Ectodermal cell (in vitro differentiated cells): ENCODE results near the gene BMP2K.
"Not testable (repeated sequence)": the region's sequence is repeated elsewhere in the genome, so short reads cannot be mapped to it uniquely, and the experiment has no call there.

Experiments used
- H3K27ac ChIP-seq: 2 replicates; pipeline ENCODE4 v1.7.0; 2013; ENCODE audit warnings: mild to moderate bottlenecking, low read depth, low read length; ENCODE audit not compliant: insufficient read depth, poor library complexity, severe bottlenecking
- H3K27me3 ChIP-seq: 2 replicates; pipeline ENCODE4 v1.7.0; 2013; ENCODE audit warnings: mild to moderate bottlenecking, low read length; ENCODE audit not compliant: insufficient read depth, control insufficient read depth, poor library complexity, severe bottlenecking
- H3K36me3 ChIP-seq: one replicate; pipeline ENCODE4 v1.7.0; 2013; ENCODE audit warnings: low read length; ENCODE audit not compliant: control insufficient read depth, insufficient read depth
- H3K4me1 ChIP-seq: one replicate; pipeline ENCODE4 v1.7.0; 2013; ENCODE audit warnings: low read length; ENCODE audit not compliant: control insufficient read depth, insufficient read depth
- H3K4me3 ChIP-seq: 2 replicates; pipeline ENCODE4 v1.7.0; 2013; ENCODE audit warnings: low read depth, low read length, control low read depth; ENCODE audit not compliant: insufficient read depth
- H3K9me3 ChIP-seq: 2 replicates; pipeline ENCODE4 v1.7.0; 2013; ENCODE audit warnings: mild to moderate bottlenecking, low read length, moderate library complexity; ENCODE audit not compliant: control insufficient read depth
- WGBS, 2 experiments: methylation state at CpG; one replicate each; pipeline ENCODE4 v1.1.7; 2013; ENCODE audit warnings: missing lambda C conversion rate in 2 of 2; 5-methylcytosine and 5-hydroxymethylcytosine counted together

BMP2K gene

DNA sequence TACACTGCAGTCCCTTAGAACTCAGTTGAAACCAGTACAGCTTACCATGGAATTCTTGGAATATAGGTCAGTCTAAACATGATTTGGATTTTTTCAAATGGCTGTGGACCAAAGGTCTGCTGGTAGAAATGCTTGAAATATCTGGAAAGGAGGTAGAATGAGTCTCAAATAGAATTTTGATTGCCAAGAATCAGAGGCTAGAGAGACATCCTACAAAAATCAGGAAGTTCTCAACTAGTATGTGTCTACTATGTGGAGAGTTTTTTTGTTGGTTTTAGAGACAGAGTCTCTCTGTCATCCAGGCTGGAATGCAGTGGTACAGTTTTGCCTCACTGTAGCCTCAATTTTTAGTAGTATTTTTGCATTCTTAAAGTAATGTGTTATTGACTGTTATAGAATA lies 109.4 kb downstream of the BMP2K start:
- Histone ChIP-seq H3K27ac (no peak overlapping the region), H3K4me3 (no peak overlapping the region), H3K27me3 (no peaks in the 10 kb centered on the region), H3K36me3 (peaks cover 8% of the 10 kb centered on the region), H3K4me1 (no peaks in the 10 kb centered on the region), H3K9me3 (no peaks in the 10 kb centered on the region)

DNA sequence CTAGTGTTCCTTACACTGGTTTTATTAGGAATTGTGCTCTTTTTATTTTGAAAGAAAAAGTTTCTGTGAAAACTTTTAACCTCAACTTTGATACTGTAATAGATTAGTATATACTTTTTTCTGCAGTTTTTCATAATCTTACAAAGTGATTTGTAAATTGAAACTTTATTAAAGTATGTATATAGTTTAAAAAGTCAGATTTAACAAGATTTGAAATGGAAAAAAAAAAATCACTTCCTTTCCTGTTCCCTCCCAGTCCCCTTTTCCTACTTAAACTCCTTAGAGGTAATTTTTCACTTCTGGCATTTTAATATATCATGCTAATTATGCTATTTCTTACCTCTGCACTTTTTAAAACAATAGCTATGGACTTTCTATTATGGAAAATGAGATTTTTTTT lies 113.8 kb downstream of the BMP2K start:
- Histone ChIP-seq H3K4me3 (no peak overlapping the region), H3K36me3 (peaks cover 12% of the 10 kb centered on the region), H3K4me1 (no peaks in the 10 kb centered on the region), H3K9me3 (no peaks in the 10 kb centered on the region), H3K27ac (no peak overlapping the region), H3K27me3 (no peaks in the 10 kb centered on the region)

DNA sequence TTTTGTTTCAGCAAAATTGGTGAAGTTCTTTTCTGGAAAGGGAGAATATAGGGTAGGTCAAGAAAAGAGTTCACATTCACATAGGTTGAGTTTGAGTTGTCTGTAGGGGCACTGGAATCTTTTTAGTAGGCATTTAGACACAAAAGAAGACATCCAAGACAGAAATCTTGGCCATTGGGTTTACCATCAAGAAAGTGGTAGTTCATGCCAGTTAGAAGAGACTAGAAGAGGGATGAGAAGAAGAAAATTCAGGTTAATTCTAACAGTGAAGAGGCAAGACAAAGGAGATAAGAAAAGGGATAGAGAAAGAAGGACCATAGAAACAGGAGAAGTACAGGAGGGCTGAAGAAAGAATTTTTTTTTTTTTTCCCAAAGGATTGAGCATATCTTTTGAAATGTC lies 123.2 kb downstream of the BMP2K start:
- no peaks in the 10 kb centered on the region for H3K9me3 ChIP-seq
- no peak overlapping the region for H3K27ac ChIP-seq
- H3K36me3 ChIP-seq = no peaks in the 10 kb centered on the region
- H3K4me3 ChIP-seq = no peak overlapping the region
- no peaks in the 10 kb centered on the region for H3K4me1 ChIP-seq
- no peaks in the 10 kb centered on the region for H3K27me3 ChIP-seq

DNA sequence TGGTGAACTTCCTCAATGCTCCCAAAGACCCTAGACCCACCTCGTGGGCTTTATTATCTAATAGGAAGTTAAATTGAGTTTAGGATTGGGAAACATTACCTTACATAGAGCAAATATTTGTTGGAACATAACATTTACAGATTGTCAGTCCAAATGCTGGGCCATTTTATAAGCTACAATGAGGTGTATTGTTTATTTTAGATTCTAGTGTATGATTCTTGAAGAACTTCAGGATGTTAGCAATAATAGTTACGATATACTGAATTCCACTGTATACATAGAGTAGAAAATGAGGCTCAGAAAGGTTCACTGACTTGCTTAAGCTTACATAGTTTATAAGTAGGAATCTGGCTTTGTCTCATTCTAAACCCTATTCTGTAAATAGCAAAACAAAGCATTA lies 125.7 kb downstream of the BMP2K start:
- Histone ChIP-seq H3K36me3 (no peaks in the 10 kb centered on the region), H3K4me1 (no peaks in the 10 kb centered on the region), H3K9me3 (no peaks in the 10 kb centered on the region), H3K4me3 (no peak overlapping the region), H3K27me3 (no peaks in the 10 kb centered on the region), H3K27ac (no peak overlapping the region)
- WGBS, 2 experiments = 93 to 100% methylated on average over 1 of the region's 2 CpGs

DNA sequence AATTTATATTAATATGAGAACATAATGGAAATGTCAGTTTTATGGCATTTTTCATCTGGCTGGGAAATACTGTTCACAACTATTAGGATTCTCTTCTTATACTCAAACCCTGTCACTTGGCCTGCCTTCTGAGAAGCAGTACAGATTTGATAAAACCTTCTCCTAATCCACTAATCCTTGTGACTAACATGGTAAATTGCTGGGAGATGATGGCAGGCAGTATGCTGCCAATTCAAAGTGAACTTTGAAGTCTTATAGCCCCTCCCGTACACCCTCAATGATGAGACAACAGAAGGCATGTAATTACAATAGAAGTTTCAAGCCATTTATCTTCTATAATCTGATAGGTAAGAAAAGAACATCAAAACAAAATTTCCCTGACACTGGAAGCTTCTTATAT lies 126.1 kb downstream of the BMP2K start:
- no CpG with 5 or more reads among the region's 1 CpG for WGBS, 2 experiments

DNA sequence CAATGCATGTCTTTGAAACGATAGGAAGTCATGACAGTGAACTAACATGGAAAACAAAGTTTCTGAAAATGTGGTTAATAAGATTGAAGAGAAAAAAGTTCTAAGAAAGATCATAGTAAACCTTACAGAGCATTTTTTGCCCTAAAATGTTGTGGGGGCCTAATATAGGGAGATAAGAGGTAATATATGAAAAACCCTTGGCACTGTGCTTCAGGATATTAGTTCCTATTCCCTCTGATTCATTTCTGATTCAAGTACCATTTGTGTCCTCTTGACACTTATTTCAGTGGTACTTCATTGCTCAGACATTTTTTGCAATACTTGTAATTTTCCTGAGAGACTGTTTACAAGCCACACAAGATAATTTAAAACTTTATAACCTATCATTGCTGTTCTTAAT lies 128.0 kb downstream of the BMP2K start:
- Histone ChIP-seq H3K36me3 (no peaks in the 10 kb centered on the region), H3K27me3 (no peaks in the 10 kb centered on the region), H3K9me3 (no peaks in the 10 kb centered on the region), H3K4me1 (no peaks in the 10 kb centered on the region), H3K27ac (no peak overlapping the region), H3K4me3 (no peak overlapping the region)
- 96% methylated on average over 1 of the region's 1 CpG for WGBS, 2 experiments

More for the DNA sequence above, 126.1 kb downstream of the BMP2K start:
- Histone ChIP-seq H3K4me3 (no peak overlapping the region), H3K9me3 (no peaks in the 10 kb centered on the region), H3K36me3 (no peaks in the 10 kb centered on the region), H3K27me3 (no peaks in the 10 kb centered on the region), H3K27ac (no peak overlapping the region), H3K4me1 (no peaks in the 10 kb centered on the region)

DNA sequence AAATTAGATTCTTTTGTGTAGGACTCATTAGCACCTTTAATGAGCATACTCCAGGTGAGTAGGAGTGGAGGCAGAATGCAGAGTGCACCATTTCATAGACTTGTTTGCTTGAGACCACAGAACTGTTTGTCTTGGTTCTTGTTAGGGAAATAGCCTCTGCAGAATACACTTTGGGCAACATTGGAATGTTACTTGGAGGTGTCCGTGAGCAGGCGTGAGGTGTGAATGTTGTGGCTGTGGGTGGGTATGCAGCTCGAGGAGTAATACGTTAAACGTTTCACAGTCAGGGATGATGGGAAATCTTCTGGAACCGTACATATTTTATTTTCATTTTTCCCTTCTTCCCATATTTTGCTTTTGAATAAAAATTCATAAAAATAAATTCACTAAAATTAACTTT lies 131.5 kb downstream of the BMP2K start:
- no peaks in the 10 kb centered on the region for H3K9me3 ChIP-seq
- peaks cover 4% of the 10 kb centered on the region for H3K36me3 ChIP-seq
- H3K4me3 ChIP-seq = no peak overlapping the region
- H3K27me3 ChIP-seq = no peaks in the 10 kb centered on the region
- H3K4me1 ChIP-seq = no peaks in the 10 kb centered on the region
- WGBS, 2 experiments = 94 to 98% methylated on average over 4 to 5 of the region's 6 CpGs
- H3K27ac ChIP-seq = no peak overlapping the region

DNA sequence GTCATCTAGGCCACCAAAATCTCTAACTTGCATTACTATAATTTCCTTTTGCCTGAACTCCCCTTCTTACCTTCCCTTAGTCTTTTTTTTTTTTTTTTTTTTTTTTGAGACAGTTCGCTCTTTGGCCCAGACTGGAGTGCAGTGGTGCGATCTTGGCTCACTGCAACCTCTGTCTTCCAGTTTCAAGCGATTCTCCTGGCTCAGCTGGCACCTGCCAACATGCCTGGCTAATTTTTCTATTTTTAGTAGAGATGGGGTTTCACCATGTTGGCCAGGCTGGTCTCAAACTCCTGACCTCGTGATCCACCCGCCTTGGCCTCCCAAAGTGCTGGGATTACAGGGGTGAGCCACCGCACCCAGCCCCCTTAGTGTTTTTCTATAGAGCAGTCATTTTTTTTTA lies 132.8 kb downstream of the BMP2K start:
- not testable (repeated sequence) for H3K4me1 ChIP-seq, H3K27ac ChIP-seq, H3K4me3 ChIP-seq, H3K36me3 ChIP-seq, H3K27me3 ChIP-seq, H3K9me3 ChIP-seq
- 89 to 92% methylated on average over 6 of the region's 6 CpGs for WGBS, 2 experiments

DNA sequence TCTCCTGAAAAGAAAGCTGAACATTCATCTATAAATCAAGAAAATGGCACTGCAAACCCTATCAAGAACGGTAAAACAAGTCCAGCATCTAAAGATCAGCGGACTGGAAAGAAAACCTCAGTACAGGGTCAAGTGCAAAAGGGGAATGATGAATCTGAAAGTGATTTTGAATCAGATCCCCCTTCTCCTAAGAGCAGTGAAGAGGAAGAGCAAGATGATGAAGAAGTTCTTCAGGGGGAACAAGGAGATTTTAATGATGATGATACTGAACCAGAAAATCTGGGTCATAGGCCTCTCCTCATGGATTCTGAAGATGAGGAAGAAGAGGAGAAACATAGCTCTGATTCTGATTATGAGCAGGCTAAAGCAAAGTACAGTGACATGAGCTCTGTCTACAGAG lies 134.5 kb downstream of the BMP2K start:
- no peak overlapping the region for H3K4me3 ChIP-seq
- no peaks in the 10 kb centered on the region for H3K4me1 ChIP-seq
- H3K36me3 ChIP-seq = peaks cover 4% of the 10 kb centered on the region
- WGBS, 2 experiments = 94 to 100% methylated on average over 2 of the region's 2 CpGs
- H3K27ac ChIP-seq = no peak overlapping the region
- no peaks in the 10 kb centered on the region for H3K9me3 ChIP-seq
- no peaks in the 10 kb centered on the region for H3K27me3 ChIP-seq

DNA sequence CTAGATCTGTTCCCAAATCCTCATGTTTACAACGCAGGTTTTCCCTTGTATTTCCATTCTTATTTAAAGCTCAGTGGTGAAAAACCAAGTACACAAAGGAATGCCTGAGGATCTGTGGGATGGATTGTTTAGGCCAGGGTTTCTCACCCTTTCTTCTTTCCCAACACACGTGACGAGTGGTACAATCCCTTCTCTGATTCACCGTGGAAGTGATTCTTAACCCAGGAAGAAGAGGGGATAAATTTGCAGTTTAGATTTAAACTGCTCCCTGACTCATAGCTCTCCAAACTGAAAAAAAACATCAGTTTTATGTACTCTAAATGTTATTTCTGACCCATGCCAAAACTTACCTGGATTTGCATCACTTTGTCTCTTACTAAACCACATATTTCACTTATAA lies 146.1 kb downstream of the BMP2K start:
- 73 to 84% methylated on average over 2 to 4 of the region's 4 CpGs for WGBS, 2 experiments
- H3K27me3 ChIP-seq = no peaks in the 10 kb centered on the region
- no peaks in the 10 kb centered on the region for H3K9me3 ChIP-seq
- H3K4me3 ChIP-seq = no peak overlapping the region
- H3K27ac ChIP-seq = no peak overlapping the region
- H3K36me3 ChIP-seq = peaks cover 17% of the 10 kb centered on the region
- no peaks in the 10 kb centered on the region for H3K4me1 ChIP-seq

DNA sequence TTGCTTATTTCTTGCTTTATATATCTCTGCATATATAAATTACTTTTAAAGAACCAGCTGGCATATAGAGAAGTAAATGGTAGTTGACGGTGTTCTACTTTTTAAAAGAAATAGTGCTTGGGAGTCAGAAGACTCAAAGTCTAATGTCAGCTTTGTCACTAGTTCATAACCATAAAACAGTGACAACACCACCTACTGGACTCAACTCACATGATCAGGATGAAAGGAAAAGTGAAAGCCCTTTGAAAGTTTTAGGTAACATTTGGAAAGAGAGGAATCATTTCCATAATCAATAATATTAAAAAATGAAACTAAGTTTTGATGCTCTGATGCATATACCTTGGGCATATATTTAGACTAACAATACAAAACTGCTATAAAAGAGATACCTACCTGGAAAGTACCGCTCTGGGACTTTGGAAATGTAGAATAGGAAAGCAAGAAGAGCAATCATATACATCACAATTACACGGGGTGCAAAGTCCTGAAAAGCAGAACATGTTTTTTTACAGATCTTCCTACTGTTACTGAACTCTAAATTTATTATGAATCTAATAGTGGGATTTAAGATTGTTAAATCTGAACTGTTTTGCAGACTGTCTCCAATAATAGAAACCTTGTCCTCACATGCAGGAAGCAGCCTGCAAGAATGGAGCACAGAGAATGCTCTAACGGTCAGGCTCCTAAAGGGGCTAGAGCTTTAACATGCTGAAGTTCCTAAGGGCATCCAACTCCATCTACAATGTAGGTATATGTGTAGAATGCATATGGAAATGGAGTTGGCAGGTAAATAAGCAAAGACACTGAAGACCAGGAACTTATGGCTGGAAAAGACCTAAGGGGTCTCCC lies 147.5 kb downstream of the BMP2K start:
- Histone ChIP-seq H3K27ac (no peak overlapping the region), H3K9me3 (no peaks in the 10 kb centered on the region), H3K36me3 (peaks cover 17% of the 10 kb centered on the region), H3K4me1 (no peaks in the 10 kb centered on the region), H3K27me3 (no peaks in the 10 kb centered on the region), H3K4me3 (no peak overlapping the region)
- 93 to 94% methylated on average over 1 to 3 of the region's 4 CpGs for WGBS, 2 experiments
